Sigmoid colon (tissue), 7 donors: Measurements from ENCODE around the gene PAN2. TPM values are rescaled to one million over a fixed set of nuclear protein-coding genes. Genes with fewer than 3 reads are reported as not detected.
A peak's percentile ranks its signal among the peaks of the same experiment; 100 is the strongest.

Experiments used
- DNase-seq: peaks from one replicate; pipeline ENCODE4 v3.0.0-alpha.2; 2019
- H3K27ac ChIP-seq, 4 donors: fragments of 200-600 bp; sonication (generic); one replicate each; pipeline ENCODE4 v1.5.1; 2016 to 2019; ENCODE audit warnings: mild to moderate bottlenecking in 1 of 4
- H3K27me3 ChIP-seq, 3 donors: fragments of 200-600 bp; sonication (generic); one replicate each; pipeline ENCODE4 v1.5.1; 2019; ENCODE audit warnings: mild to moderate bottlenecking in 1 of 3
- H3K36me3 ChIP-seq, 4 donors: fragments of 200-600 bp; sonication (generic); one replicate each; pipeline ENCODE4 v1.5.1; 2016 to 2019
- H3K4me1 ChIP-seq, 4 donors: fragments of 200-600 bp; sonication (generic); one replicate each; pipeline ENCODE4 v1.5.1; 2017 to 2019
- H3K4me3 ChIP-seq, 4 donors: fragments of 200-600 bp; sonication (generic); one replicate each; pipeline ENCODE4 v1.5.1; 2017 to 2019; ENCODE audit warnings: mild to moderate bottlenecking in 2 of 4, moderate library complexity in 1 of 4
- H3K9me3 ChIP-seq, 4 donors: fragments of 200-600 bp in 3 of 4; sonication (generic) in 3 of 4; one replicate each; pipeline versions ENCODE4 v1.5.1 to v1.6.1; 2013 to 2019
- CTCF ChIP-seq, 4 experiments: fragments of 450-650 bp in 3 of 4; fragments of 200-600 bp in 1 of 4; IDR thresholded peaks; one replicate each; pipeline ENCODE4 v1.5.1; 2016 to 2019; ENCODE audit warnings: antibody characterized with exemption in 4 of 4, mild to moderate bottlenecking in 3 of 4, moderate library complexity in 2 of 4
- EP300 ChIP-seq, 4 donors: sonication (generic); formaldehyde crosslinking; IDR thresholded peaks; one replicate each; pipeline ENCODE4 v1.6.1; 2017; ENCODE audit warnings: antibody characterized with exemption in 4 of 4
- POLR2A ChIP-seq, 2 donors: fragments of 450-650 bp; IDR thresholded peaks; one replicate each; pipeline ENCODE4 v1.6.1; 2016; ENCODE audit warnings: antibody characterized with exemption in 2 of 2, mild to moderate bottlenecking in 2 of 2, moderate library complexity in 2 of 2
- POLR2AphosphoS5 ChIP-seq, 4 donors: sonication (generic); formaldehyde crosslinking; IDR thresholded peaks; one replicate each; pipeline ENCODE4 v1.6.1; 2017; ENCODE audit warnings: antibody characterized with exemption in 4 of 4
- WGBS, 2 donors: extraction: QIAGEN DNeasy Blood & Tissue Kit; methylation state at CpG; one replicate each; pipeline ENCODE4 v1.1.7; 2013; 5-methylcytosine and 5-hydroxymethylcytosine counted together
- intact Hi-C: fragments of 100-400 bp; cut with DNase I; formaldehyde crosslinking; loops from one replicate; pipeline ENCODE4 v1.15.1; 2023
- polyA plus RNA-seq, 3 donors: library from polyadenylated mRNA; stranded (reverse); fragments of 200-250 nt; gene quantifications; one replicate each; pipeline ENCODE4 v1.2.3, GENCODE V29; 2013
- total RNA-seq, 4 donors: library from RNA; depleted of rRNA; stranded (reverse); fragments of >200 nt; gene quantifications; one replicate each; pipeline ENCODE4 v1.1.0, GENCODE V29; 2016
- donor health status: healthy with polysubstance abuse.
- donor health status: Bipolar disorder and iron deficiency.
- donor health status: healthy.

The PAN2 gene
- total and polyA plus RNA-seq, 7 donors = 5.4 to 67.0 (median 30.0) TPM

GRCh38 chr12:56362130-56363059, 28.6 kb upstream of the PAN2 start, which contains the start of gene APOF:
APOF (minus strand) TSS chr12:56362857; CDS start chr12:56362745, 112 bp downstream.
- WGBS, 2 donors = 92 to 94% methylated on average over 10 of the region's 10 CpGs
- no peak within 1 kb of the TSS for H3K4me3 ChIP-seq
- no peak for TF ChIP-seq POLR2AphosphoS5 (IDR thresholded peaks at IDR 0.05)
- no peak for TF ChIP-seq POLR2A (IDR thresholded peaks at IDR 0.05)
- no peak for TF ChIP-seq EP300 (IDR thresholded peaks at IDR 0.05)
- TF ChIP-seq CTCF (IDR thresholded peaks at IDR 0.05) = no peak
- no peak within 1 kb of the TSS for H3K27ac ChIP-seq
- peak; percentile 34 for DNase-seq
- no peaks in the 10 kb centered on the region for H3K36me3 ChIP-seq
- intact Hi-C loops = no loop called here
- H3K9me3 ChIP-seq = no peaks in the 10 kb centered on the region
- no peaks in the 10 kb centered on the region for H3K27me3 ChIP-seq
- H3K4me1 ChIP-seq = peaks cover 0 to 22% (median 18%) of the 10 kb centered on the region in 4 donors

- no peaks in the 10 kb centered on the region for H3K27me3 ChIP-seq
- no peak overlapping the region for H3K4me3 ChIP-seq
- DNase-seq = peak; percentile 59
- 86 to 90% methylated on average over 8 of the region's 8 CpGs for WGBS, 2 donors
- peaks cover 0 to under 1% (median 0%) of the 10 kb centered on the region in 4 donors for H3K36me3 ChIP-seq
- H3K4me1 ChIP-seq = peaks cover 0 to 23% (median 18%) of the 10 kb centered on the region in 4 donors
- H3K9me3 ChIP-seq = no peaks in the 10 kb centered on the region
- intact Hi-C loops = loop anchor here (2.0 kb wide), 1 partner anchor 103 kb away; no protein-coding TSS in a partner anchor
- TF ChIP-seq EP300 (IDR thresholded peaks at IDR 0.05) (no peak), POLR2A (IDR thresholded peaks at IDR 0.05) (no peak), POLR2AphosphoS5 (IDR thresholded peaks at IDR 0.05) (no peak)
- no peak overlapping the region for H3K27ac ChIP-seq
These were observed 27.8 kb upstream of the PAN2 start for GRCh38 chr12:56361487-56362129.

DNA sequence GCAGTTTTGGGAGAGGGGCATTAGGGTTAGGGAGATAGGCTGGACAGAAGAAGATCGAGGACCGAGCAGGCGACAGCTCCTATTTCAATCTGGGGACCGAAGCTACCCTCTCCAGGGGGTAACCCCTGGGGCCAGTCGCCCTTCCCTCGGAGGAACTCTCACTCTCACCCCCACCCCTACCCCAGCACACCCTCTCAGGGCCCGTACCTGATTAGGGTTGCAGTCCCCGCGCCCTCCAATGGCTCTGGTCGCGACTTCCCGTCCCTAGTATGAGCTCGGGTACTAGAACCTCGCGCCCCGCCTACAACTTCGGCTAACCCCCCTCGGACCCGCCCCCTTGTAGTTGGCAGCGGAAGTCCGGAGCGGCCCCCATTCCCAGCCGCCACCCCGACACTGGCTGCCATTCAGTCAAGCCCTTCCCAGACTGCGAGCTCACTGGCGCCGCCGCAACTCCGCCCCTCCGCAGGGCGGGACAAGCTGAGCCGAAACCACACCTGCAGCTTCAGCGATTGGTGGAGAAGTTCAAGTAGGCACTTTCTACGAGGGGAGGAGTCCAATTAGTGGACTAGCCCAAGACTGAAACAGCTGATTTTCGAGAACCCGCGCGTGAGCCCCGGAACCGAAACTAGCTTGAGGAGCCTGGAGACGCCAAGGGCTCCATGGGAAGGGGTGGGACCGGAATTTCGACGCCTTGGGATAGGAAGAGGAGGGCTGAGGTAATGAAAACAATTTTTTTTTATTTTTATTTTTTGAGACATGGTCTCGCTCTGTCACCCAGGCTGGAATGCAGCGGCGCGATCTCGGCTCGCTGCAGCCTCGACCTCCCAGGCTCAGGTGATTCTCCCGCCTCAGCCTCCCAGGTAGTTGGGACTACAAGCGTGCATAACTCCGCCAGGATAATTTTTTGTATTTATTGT, 26.3 kb upstream of the PAN2 start, which contains the start of gene STAT2:
TSS of gene STAT2 (minus strand) at position 257 of the 917 bp plus-strand sequence. CDS start 3,536 bp downstream, outside the sequence.
- Histone ChIP-seq H3K36me3 (peaks cover 6 to 16% (median 10%) of the 10 kb centered on the region in 4 donors), H3K27me3 (no peaks in the 10 kb centered on the region), H3K27ac (peak within 1 kb of the TSS; percentile 88 to 92 (median 90)), H3K4me1 (peaks cover 0 to 23% (median 18%) of the 10 kb centered on the region in 4 donors), H3K9me3 (no peaks in the 10 kb centered on the region), H3K4me3 (peak within 1 kb of the TSS; percentile 64 to 91 (median 78))
- peak; percentile 99 for DNase-seq
- TF ChIP-seq EP300 (IDR thresholded peaks at IDR 0.05) = peak in 2 of 4 donors; percentile 23 to 57
- peak; percentile 40 to 83 (median 76) for TF ChIP-seq POLR2AphosphoS5 (IDR thresholded peaks at IDR 0.05)
- peak in 1 of 4 experiments; percentile 13 for TF ChIP-seq CTCF (IDR thresholded peaks at IDR 0.05)
- TF ChIP-seq POLR2A (IDR thresholded peaks at IDR 0.05) = peak; percentile 61 to 82
- 0% methylated on average over 54 of the region's 54 CpGs for WGBS, 2 donors
- intact Hi-C loops = loop anchor here (1.0 to 2.0 kb wide), 2 partner anchors 89 to 105 kb away; partner anchors contain the start of gene TIMELESS

DNA sequence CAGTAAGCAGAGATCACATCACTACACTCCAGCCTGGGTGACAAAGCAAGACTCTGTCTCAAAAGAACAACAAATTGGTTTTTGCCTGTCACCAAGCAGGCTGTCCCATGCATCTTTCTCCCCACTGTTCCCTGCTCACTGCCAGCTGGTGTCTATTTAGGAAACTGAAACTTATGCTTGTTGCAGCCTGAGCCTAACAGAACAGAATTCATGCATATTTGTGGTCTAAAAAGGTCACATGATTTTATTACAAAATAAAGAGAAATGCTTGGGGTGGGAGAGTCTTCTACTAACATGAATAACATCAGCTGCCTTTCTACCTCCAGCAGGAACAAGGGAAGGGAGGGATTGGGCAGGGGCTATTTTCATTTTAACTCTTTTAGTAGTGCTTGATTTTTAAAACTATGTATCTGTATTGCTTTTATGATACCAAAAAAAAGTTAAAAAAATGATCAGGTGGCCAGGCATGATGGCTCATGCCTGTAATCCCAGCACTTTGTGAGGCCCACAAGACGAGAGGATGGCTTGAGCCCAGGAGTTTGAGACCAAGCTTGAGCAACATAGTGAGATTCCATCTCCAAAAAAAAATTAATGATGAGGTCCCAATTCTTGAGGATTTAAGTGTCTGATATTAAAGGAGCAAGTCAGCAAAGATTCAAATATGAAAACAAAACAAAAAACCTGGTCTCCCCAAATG, 25.2 kb upstream of the PAN2 start:
- DNase-seq = peak; percentile 66
- WGBS, 2 donors = 9 to 30% methylated on average over 1 of the region's 1 CpG
- Histone ChIP-seq H3K36me3 (peaks cover 17 to 27% (median 21%) of the 10 kb centered on the region in 4 donors), H3K27me3 (no peaks in the 10 kb centered on the region), H3K9me3 (no peaks in the 10 kb centered on the region), H3K4me3 (peak overlapping the region; percentile 64 to 91 (median 78)), H3K4me1 (peaks cover 0 to 23% (median 18%) of the 10 kb centered on the region in 4 donors), H3K27ac (peak overlapping the region; percentile 88 to 92 (median 90))
- TF ChIP-seq POLR2A (IDR thresholded peaks at IDR 0.05) = peak in 1 of 2 donors; percentile 35
- no peak for TF ChIP-seq CTCF (IDR thresholded peaks at IDR 0.05)
- TF ChIP-seq POLR2AphosphoS5 (IDR thresholded peaks at IDR 0.05) = peak in 2 of 4 donors; percentile 58 to 65
- intact Hi-C loops = no loop called here
